ENCODE results near the gene ISCU.
A peak's percentile ranks its signal among the peaks of the same experiment; 100 is the strongest.

ISCU gene

GRCh38 chr12:108562348-108563135 lies at the start of gene ISCU:
ISCU (plus strand) TSS chr12:108562596; CDS start chr12:108562623, 27 bp downstream.
- peak; percentile 90 for DNase-seq

- DNase-seq = no peak
Observed at GRCh38 chr12:108514468-108514972, 47.9 kb upstream of the ISCU start.

GRCh38 chr12:108514973-108515814 lies 47.2 kb upstream of the ISCU start, which contains the start of gene FICD:
FICD (plus strand) TSS chr12:108515277; CDS start chr12:108516973, 1,696 bp downstream.
- peak; percentile 93 for DNase-seq

- no peak for DNase-seq
Observed at GRCh38 chr12:108515916-108516315, 46.5 kb upstream of the ISCU start.

GRCh38 chr12:108516511-108517275 lies 45.7 kb upstream of the ISCU start:
- DNase-seq = no peak

- DNase-seq = no peak
Observed at GRCh38 chr12:108517288-108518100, 44.9 kb upstream of the ISCU start.

- DNase-seq = no peak
Observed at GRCh38 chr12:108518101-108518715, 44.2 kb upstream of the ISCU start.

- no peak for DNase-seq
Observed at GRCh38 chr12:108518716-108519496, 43.5 kb upstream of the ISCU start.

GRCh38 chr12:108519558-108519957 lies 42.8 kb upstream of the ISCU start:
- no peak for DNase-seq

GRCh38 chr12:108523365-108523764 lies 39.0 kb upstream of the ISCU start:
- no peak for DNase-seq

GRCh38 chr12:108525681-108526080 lies 36.7 kb upstream of the ISCU start:
- DNase-seq = no peak

- no peak for DNase-seq
Observed at GRCh38 chr12:108526482-108527165, 35.8 kb upstream of the ISCU start.

GRCh38 chr12:108527166-108527496 lies 35.3 kb upstream of the ISCU start:
- DNase-seq = no peak

GRCh38 chr12:108530161-108530560 lies 32.2 kb upstream of the ISCU start:
- DNase-seq = no peak

- DNase-seq = no peak
Observed at GRCh38 chr12:108531929-108532848, 30.2 kb upstream of the ISCU start.

GRCh38 chr12:108538146-108538545 lies 24.2 kb upstream of the ISCU start:
- no peak for DNase-seq

- no peak for DNase-seq
Observed at GRCh38 chr12:108538616-108539195, 23.7 kb upstream of the ISCU start.

GRCh38 chr12:108542320-108542719 lies 20.1 kb upstream of the ISCU start:
- no peak for DNase-seq

- no peak for DNase-seq
Observed at GRCh38 chr12:108543652-108544051, 18.7 kb upstream of the ISCU start.

All from GF-D8 (cell line).